GM19468 (cell line): ENCODE data around the gene UCKL1.
"Not testable (repeated sequence)": the region's sequence is repeated elsewhere in the genome, so short reads cannot be mapped to it uniquely, and the experiment has no call there.

Source experiments
- ATAC-seq: cut with Tn5 transposase; IDR thresholded peaks from one replicate; pipeline ENCODE4 v1.9.1; 2021; ENCODE audit warnings: mild to moderate bottlenecking, moderate library complexity, moderate number of reproducible peaks; ENCODE audit not compliant: unreplicated experiment; ENCODE audit errors: extremely low read depth

The UCKL1 gene

DNA sequence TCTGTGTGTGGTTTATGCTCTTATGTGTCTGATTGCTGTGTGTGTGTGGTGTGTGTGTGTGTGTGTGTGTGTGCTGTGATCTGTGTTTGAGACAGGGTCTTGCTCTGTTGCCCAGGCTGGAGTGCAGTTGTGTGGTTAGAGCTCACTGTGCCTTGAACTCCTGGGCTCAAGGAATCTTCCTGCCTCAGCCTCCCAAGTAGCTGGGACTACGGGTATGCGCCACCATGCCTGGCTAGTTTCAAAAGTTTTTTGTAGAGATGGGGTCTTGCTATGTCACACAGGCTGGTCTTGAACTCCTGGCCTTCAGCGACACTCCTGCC, 16.9 kb upstream of the UCKL1 start:
- ATAC-seq: no peak

DNA sequence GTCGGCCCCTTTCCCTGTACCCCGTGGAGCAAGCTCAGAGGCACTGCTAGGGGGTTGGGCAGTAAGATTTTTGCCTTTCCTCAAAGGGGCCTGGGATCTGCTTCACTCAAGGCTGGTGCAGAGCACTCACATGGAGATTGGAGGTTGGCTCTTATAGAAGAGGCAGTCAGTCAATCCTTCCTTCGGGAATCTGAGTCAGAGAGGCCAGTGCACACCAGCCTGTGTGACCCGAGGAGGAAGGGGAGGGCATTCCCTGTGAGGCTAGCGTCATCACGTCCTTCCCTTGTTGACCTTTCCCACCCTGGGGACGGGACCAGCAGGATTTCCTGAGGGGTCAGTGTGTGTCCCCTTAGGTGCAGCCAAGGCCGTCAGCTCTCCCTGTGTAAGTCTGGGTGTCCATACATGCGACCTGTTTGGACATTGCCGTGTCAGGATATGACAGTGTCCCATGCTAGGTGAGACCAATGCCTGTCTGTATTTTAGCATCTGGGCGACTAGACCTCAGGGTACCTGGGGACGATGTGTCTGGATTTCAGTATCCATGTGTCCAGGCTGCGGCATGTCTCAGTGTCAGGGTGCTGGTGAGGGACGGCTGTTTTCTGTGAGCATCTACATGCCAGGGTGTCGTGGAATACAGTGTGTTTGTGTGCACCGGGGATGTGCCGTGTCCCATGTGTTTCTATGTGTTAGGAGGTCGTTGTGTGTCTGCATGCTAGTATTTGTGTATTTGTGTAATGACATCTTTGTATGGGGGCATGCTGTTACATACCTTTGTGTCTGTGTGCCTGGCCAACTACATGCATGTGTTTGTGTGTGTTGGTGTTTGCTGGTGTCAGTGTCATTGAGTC, 16.3 kb upstream of the UCKL1 start:
- ATAC-seq: no peak

DNA sequence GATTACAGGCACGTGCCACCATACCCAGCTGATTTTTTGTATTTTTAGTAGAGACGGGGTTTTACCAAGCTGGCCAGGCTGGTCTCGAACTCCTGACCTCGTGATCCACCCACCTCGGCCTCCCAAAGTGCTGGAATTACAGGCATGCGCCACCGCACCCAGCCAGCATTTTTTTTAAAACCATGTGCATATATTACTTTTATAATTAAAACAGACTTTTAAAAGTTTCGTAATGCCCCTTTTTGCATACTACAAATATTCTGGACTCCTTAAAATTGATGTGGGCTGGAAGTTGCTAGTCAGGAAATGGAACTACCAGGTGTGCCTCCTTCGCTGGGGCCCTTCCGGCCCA, 15.7 kb upstream of the UCKL1 start:
- not testable (repeated sequence) for ATAC-seq

DNA sequence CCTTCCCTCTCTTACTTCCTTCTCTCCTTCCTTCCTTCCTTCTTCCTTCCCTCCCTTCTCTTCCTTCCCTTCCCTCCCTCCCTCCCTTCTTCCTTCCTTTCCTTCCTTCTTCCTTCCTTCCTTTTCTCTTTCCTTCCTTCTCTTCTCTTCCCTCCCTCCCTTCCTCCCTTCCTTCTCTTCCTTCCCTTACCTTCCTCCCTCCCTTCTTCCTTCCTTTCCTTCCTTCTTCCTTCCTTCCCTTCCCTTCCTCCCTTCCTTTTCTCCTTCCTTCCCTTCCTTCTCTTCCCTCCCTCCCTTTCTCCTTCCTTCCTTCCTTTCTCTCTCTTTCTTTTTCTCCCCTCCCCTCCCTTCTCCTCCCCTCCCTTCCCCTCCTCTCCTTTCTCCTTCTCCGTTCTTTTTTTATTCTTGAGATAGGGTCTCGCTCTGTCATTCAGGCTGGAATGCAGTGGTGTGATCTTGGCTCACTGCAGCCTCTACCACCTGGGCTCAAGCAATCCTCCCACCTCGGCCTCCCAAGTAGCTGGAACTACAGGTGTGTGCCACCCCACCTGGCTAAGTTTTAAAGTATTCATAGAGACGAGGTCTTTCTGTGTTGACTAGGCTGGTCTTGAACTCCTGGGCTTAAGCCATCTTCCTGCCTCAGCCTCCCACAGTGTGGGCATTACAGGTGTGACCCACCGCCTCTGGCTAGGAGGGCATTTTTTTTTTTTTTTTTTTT, 14.7 kb upstream of the UCKL1 start:
- ATAC-seq: no peak

DNA sequence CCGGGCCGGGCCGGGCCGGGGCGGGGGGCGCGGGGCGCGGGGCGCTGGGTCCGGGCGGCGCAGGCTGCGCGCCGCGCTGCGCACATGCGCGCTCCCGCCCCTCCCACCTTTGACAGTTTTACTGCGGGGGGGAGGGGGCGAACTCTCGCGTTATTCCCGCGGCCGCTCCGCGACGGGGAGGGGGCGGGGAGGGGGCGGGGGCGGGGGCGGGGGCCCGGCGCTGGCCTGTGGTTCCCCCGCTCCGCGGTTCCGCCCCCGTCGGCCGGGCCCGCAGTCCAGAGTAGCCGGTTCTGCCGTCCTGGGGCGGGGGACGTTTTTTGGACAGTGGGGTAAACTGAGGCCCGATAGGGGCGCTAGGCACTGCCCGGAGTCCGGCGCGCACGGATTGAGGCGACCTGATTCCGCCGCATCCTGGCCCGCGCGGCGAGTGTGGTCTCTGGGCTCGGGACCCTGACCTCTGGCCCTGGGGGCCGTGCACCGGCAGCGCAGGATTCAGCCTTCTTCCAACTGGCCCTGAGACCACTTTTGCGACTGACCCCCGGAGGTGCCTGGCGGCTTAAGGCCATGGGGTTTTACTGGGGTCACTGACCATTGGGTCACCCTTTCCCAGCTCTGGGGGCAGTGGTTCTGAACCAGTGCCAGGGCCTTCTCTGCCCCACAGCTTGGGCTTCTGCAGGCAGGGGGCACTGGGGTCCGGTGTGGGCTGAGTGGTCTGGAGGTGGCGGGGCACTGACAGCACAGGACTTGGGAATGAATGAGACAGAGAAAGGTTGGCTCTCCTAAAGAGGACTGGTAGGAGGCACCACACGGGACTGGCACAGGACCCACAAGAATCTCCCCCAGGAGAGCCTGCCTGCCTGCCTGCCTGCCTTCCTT, 13.9 kb upstream of the UCKL1 start, which contains the start of gene ZNF512B:
TSS of gene ZNF512B (minus strand) at position 93 of the 876 bp plus-strand sequence. CDS start 1,980 bp downstream, outside the sequence.
- no peak for ATAC-seq

DNA sequence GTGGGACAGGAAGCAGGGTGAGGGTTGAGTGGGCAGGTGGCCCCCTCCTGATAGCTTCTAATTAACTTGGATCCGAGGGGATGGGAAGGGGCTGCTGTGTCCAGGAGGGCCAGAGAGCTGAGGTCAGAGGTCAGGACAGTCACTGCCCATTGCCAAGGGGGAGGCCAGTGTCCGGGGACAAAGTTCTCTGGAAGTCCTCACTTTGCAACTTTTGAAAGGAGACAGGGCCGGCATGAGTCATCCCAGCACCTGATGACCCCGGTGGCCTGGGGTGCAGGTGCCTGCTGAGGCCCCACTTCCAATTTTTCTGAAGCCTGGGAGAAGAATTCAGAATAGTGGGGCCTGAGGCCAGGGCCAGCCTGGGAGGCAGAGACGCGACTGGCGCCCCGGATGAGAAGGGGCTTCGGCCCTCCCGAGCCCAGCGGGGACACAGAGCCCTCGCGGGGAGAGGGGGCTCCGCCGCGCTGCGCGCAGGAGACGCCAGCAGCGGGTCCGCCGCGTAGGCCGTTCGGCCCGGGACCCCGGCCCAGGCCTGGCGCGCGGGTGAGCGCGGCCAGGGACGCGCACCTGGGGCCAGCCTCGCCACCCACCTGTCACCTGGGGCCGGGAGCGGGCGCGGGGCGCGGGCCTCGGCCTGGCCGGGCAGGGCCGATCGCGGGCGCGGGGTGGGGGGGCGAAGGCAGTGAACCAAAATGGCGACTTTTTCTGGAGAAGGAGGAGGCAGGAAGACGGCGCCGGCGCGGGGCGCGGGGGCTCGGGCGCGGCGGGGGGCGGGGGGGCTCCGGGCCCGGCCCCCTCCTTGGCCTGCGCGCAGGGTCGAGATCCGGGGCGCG, 12.9 kb upstream of the UCKL1 start:
- ATAC-seq: no peak

DNA sequence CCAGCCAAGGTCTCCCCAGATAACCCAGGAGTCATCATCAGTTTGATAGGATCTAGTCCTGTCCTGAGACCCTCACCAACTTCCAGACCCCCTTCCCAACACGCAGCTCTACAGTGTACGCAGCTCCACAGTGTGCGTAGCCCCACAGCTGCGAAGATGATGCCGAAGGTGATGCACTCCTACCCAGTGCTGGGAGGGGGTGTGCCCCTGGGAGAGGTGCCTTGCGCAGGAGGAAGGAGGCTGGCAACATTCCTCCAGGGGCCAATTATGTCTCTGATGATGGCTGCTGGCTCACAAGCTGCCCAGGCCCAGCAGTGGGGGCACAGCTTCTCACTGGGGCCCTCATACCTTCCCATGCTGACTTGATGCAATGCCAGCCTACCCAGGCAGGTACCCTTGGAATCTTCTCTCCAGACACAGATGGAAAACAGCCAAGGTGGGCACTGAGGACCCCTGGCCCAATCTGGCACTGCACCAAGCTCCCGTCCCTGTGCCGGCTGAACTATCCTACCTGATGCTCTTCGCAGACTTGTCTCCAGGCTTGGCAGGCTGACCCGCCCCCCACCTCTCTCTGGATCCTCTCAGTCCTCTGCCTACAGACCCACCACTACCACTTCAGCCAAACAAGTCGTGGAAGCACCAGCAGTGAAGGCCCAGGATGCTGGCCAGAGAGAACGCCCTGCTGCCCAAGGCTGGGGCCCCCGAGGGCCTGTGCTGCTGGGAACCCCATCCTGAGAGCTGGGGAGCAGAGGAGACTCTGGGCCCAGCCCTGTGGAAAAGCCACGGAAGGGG, 12.1 kb upstream of the UCKL1 start:
- no peak for ATAC-seq

DNA sequence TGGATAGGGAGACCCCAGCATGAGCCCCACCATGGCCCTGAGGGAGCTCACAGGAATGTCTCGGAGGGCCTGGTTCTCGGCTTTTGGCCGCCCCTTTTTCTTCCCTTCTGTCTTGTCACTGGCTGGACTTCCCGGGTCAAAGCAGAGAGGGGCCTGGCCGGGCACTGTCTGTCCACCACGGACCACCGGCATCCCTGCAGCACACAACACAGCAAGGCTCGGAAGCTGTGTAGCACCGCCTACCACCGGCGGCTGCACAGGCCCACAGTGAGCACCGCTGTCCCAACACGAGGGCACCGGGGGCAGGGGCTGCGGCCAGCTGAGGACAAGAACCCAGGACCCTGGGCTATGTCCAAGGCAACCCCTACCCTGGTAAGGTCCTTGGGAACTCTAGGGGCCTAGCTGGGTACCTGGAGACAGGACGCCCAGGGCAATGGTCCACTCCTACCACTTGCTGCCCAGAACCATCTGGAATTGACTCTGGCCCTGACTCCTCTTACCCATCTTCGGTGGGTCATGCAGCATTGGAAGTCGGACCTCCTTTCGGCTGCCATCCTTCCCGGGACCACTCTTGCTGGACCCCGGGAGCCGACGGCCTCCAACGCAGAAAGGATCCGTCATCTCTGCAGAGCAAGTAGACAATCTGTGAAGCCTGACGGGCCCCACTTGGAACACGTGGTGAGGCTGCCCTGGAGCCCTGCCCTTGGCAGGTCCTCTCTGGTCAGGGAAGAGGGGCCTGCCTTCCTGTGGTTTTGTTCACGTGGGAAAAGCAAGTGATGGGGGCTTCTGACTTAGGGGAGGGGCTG, 11.3 kb upstream of the UCKL1 start:
- ATAC-seq: no peak

DNA sequence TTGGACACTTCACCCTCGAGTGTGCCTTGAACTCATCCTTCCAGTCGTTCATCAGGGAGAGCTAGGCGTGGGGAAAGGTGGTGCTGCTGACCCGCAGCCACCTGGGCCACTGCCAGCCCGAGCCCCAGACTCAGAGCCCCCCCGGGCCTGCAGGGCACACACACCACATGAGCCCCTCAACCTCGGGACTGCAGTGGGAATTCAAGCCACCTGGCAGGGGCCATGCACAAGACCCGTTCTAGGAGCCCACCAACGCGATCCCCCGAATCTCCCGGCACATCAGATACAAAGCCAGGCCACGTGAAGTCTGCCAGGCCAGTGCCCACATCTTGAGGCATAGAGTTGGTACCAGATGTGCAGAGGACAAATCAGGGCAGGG, 10.7 kb upstream of the UCKL1 start:
- ATAC-seq: no peak

DNA sequence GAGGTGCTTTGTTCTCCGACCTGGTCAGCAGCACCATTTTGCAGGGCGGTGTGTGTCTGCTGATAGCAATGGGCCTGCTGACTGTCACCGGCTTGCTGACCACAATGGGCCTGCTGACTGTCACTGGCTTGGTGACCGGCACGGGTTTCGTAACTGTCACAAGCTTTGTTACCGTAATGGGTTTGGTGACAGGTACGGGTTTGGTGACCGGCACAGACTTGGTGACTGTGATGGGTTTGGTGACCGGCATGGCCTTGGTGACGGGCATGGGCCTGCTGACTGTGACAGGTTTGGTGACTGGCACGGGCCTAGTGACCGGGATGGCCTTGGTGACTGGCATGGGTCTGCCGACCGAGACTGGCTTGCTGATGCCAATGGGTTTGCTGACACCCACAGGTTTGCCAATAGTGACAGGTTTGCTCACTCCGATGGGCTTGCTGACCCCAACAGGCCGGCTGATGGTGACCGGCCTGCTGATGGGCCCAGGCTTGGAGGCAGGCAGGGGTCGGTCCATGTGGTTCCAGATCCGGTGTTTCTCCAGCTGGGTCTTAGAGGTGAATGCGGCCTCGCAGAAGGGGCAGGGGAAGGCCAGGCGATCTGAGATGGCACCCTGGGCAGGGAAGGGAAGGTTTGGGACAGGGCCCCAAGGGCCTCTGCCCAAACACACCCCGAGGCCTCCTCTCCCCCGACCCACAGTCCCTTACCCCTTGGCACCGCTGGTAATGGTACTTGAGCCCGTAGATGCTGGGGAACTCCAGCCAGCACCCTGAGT, 10.1 kb upstream of the UCKL1 start:
- no peak for ATAC-seq

DNA sequence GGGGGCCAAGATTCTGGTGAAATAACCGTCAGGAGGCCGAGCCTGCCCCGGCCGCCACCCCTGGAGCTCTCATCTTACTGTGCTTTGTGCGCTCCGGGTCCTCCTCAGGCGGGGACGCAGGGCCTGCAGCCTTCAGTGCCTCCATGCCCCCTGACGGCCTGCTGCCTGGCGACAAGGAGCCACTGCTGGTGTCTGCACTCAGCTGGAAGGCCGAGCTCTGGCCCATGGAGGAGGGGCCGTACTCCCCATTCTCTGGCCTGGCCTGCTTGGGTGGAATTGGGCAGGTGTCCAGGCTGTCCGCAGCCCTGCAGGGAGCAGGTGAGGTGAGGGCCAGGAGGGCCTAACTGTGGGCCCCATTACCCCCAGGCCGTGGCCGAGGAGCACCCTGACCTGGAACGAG, 8.2 kb upstream of the UCKL1 start:
- no peak for ATAC-seq

DNA sequence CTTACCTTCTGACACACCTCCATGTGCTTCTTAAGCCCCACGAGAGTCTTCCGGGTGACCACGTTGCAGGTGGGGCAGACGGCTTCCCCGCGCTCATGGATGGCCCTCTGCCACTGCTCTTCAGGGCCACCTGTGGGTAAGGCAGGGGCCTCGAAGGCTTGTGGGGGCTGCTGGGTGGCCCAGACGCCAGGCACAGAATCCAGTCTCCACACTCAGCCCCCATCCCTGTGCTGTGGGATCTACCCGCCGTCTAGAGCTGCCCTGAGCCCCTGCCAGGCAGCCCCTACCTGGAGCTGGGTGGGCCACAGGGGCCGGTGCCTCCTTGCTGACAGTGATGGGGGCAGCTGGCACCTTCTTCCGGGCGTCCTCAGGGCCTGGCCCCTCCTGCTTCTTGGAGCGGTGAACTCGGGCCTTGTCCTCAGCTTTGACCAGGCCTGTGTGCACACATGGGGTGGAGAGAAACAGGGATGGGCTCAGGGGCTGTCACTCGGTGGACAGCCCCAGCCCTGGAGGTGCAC, 7.6 kb upstream of the UCKL1 start:
- no peak for ATAC-seq

DNA sequence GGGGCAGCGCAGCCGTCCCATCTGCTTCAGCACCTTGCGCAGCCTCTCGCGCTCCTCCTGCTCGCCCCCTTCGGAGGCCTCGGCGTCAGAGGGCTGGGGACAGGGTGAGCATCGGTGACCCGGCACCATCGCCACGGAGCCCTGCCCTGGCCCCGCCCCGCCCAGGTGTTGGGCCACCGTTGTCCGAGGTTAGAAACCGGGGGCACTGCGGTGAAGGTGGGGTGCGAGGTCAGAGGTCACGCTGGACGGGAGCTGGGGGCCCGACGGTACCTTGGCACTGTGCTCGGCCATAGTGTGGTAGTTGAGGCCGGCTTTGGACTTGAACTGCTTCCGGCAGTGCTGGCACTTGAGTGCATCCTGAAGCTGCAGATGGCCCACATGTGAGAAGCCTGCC, 7.1 kb upstream of the UCKL1 start:
- ATAC-seq: no peak

DNA sequence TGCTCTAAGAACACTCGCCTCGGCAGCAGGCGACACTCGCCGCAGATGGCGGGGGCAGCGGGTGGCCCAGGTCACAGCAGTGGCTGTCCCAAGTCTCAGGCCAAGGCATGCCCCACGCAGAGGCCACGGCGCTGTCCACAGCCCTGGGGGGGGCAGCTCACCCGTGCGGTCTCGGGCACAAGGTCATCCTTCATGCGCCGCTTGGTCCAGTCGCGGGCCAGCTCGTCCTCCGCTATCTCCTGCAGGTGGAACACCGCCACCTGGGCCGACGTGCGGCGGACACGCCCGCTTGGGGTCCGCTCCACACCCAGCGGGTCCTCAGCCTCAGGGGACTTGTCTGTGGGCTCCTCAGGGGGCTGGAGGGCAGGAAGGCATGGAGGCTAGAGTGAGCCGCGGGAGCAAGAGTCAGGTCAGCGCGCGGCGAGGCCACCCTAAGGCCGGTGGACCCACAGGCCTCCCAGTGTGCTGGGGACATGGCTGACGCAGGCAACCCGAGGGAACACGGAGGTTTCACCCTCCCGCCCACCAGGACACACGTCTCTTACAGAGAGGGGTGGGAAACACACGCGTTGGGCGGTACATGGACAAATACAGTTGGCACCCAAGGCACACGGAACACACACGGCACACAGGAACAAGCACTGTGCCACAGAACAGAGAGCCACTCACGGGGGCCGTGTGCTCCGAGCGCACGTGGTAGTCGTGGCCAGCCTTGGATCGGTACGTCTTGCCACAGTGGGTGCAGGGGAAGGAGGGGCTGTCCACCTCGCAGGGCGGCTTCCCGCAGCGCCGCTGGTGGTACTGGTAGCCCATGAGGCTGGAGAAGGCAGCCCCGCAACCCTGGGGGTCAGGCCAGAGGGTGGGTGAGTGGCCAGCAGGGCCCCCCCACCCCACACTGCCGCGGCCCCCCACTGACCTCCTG, 6.5 kb upstream of the UCKL1 start:
- ATAC-seq: no peak

DNA sequence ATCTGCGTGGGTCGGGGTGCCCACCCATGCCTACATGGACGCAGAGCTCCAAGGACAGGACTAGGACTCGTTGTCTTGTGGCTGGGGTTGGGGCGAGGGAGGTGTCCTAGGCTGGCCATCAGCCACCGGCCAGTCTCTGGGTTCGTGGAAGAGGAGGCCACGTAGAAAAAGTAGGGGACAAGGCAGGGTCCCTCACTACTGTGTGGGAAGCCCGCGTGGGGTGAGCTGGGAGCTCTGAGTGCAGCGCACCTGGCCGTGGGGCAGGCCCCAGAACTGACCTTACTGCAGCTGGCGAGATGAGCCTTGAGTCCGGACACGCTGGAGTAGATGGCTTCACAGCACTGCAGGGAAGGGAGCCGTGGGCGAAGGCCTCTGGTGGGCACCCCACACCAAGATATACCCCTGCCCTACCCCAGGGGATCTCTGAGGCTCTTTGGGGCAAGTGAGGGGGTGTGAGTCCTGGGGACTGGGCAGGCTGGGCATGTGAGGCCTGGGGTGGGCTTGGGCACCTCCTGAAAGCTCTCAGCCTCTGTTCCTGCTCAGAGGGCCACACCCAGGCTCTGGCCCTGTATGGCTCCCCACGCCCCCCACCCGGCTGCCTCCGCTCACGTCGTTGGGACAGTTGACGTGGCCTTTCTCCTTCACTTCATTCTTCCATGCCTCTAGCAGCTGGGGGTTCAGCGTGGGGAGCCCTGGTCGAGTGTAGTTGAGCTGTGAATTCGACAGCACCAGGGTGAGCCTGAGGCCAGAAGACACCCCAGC, 5.6 kb upstream of the UCKL1 start:
- no peak for ATAC-seq
